Measurements from ENCODE around the gene ABCA7.

DNA sequence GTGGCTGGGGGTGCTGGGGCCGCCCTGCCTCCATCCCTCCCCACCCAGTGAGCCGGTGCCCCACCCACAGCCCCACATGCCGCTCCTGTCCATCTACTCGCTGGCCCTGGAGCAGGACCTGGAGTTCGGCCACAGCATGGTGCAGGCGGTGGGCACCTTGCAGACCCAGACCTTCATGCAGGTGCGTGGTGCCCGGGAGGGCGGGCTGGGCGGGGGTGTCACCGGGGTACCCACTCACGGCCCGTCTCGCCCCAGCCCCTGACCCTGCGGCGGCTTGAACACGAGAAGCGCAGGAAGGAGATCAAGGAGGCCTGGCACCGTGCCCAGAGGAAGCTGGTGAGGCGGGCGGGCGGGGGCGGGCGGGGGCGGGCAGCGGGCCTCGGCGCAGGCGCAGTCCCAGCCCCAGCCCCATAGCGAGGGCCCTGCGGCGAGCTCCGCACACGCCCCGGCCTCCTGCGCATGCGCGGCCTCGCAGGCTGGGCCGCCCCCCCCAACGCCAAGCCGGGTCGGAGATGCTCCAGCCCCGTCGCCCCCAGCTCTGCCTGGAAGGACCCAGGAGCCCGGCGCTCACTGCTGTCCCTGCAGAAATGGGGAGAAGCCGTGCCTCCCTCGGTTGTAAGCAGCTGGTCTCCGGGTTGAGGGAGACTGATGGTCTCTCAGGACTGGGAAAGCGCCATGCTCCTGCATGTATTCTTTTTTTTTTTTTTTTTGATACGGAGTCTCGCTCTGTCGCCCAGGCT lies 34.8 kb downstream of the ABCA7 start:
- no peak for TF ChIP-seq ZNF274 (CRISPR knock-in tag; IDR thresholded peaks at IDR 0.05)
- TF ChIP-seq, protein P1, sequence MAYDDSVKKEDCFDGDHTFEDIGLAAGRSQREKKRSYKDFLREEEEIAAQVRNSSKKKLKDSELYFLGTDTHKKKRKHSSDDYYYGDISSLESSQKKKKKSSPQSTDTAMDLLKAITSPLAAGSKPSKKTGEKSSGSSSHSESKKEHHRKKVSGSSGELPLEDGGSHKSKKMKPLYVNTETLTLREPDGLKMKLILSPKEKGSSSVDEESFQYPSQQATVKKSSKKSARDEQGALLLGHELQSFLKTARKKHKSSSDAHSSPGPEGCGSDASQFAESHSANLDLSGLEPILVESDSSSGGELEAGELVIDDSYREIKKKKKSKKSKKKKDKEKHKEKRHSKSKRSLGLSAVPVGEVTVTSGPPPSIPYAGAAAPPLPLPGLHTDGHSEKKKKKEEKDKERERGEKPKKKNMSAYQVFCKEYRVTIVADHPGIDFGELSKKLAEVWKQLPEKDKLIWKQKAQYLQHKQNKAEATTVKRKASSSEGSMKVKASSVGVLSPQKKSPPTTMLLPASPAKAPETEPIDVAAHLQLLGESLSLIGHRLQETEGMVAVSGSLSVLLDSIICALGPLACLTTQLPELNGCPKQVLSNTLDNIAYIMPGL (CRISPR knock-in tag; IDR thresholded peaks at IDR 0.05; ENCODE audit: borderline replicate concordance in 1 of 2, low read depth in 1 of 2) = no peak
- TF ChIP-seq, protein P2, sequence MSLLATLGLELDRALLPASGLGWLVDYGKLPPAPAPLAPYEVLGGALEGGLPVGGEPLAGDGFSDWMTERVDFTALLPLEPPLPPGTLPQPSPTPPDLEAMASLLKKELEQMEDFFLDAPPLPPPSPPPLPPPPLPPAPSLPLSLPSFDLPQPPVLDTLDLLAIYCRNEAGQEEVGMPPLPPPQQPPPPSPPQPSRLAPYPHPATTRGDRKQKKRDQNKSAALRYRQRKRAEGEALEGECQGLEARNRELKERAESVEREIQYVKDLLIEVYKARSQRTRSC (CRISPR knock-in tag; IDR thresholded peaks at IDR 0.05; ENCODE audit: low read depth) = no peak
- TF ChIP-seq NKX3-1 (CRISPR knock-in tag; IDR thresholded peaks at IDR 0.05) = no peak
- TF ChIP-seq POLR2A (IDR thresholded peaks at IDR 0.05; ENCODE audit: insufficient read depth in 1 of 2, low read depth in 2 of 2, low read length in 2 of 2) = no peak
- TF ChIP-seq HMGA1 (CRISPR knock-in tag; conservative IDR thresholded peaks at IDR 0.05) = no peak
- TF ChIP-seq ZNF431 (CRISPR knock-in tag; IDR thresholded peaks at IDR 0.05; ENCODE audit: borderline replicate concordance, low read depth) = no peak
- no peak for TF ChIP-seq ZNF776 (CRISPR knock-in tag; IDR thresholded peaks at IDR 0.05)
- TF ChIP-seq, protein P3, sequence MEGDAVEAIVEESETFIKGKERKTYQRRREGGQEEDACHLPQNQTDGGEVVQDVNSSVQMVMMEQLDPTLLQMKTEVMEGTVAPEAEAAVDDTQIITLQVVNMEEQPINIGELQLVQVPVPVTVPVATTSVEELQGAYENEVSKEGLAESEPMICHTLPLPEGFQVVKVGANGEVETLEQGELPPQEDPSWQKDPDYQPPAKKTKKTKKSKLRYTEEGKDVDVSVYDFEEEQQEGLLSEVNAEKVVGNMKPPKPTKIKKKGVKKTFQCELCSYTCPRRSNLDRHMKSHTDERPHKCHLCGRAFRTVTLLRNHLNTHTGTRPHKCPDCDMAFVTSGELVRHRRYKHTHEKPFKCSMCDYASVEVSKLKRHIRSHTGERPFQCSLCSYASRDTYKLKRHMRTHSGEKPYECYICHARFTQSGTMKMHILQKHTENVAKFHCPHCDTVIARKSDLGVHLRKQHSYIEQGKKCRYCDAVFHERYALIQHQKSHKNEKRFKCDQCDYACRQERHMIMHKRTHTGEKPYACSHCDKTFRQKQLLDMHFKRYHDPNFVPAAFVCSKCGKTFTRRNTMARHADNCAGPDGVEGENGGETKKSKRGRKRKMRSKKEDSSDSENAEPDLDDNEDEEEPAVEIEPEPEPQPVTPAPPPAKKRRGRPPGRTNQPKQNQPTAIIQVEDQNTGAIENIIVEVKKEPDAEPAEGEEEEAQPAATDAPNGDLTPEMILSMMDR (CRISPR knock-in tag; IDR thresholded peaks at IDR 0.05) = no peak
- TF ChIP-seq TAF15 (IDR thresholded peaks at IDR 0.05; ENCODE audit: low read depth, low read length, poor library complexity, severe bottlenecking) = no peak
- TF ChIP-seq MATR3 (CRISPR knock-in tag; IDR thresholded peaks at IDR 0.05) = no peak
- TF ChIP-seq, protein P4, sequence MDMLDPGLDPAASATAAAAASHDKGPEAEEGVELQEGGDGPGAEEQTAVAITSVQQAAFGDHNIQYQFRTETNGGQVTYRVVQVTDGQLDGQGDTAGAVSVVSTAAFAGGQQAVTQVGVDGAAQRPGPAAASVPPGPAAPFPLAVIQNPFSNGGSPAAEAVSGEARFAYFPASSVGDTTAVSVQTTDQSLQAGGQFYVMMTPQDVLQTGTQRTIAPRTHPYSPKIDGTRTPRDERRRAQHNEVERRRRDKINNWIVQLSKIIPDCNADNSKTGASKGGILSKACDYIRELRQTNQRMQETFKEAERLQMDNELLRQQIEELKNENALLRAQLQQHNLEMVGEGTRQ (IDR thresholded peaks at IDR 0.05; ENCODE audit: low read depth, low read length) = no peak
- TF ChIP-seq, protein P4 (CRISPR knock-in tag; IDR thresholded peaks at IDR 0.05; ENCODE audit: borderline replicate concordance) = no peak

All from HepG2 (cell line).